Suprapubic skin (tissue), 4 donors: ENCODE measurements around the gene DTYMK. TPM values are rescaled to one million over a fixed set of nuclear protein-coding genes. Genes with fewer than 3 reads are reported as not detected.

Source experiments
- DNase-seq, 2 donors: peaks; one replicate each; pipeline ENCODE4 v3.0.0-alpha.2; 2019; ENCODE audit warnings: low spot score in 2 of 2
- H3K27ac ChIP-seq: fragments of 200-600 bp; sonication (generic); one replicate; pipeline ENCODE4 v1.5.1; 2019
- H3K27me3 ChIP-seq: fragments of 200-600 bp; sonication (generic); one replicate; pipeline ENCODE4 v1.5.1; 2019
- H3K36me3 ChIP-seq: fragments of 200-600 bp; sonication (generic); one replicate; pipeline ENCODE4 v1.5.1; 2019
- H3K4me1 ChIP-seq: fragments of 200-600 bp; sonication (generic); one replicate; pipeline ENCODE4 v1.5.1; 2019
- H3K4me3 ChIP-seq: fragments of 200-600 bp; sonication (generic); one replicate; pipeline ENCODE4 v1.5.1; 2019; ENCODE audit warnings: mild to moderate bottlenecking
- H3K9me3 ChIP-seq: fragments of 200-600 bp; sonication (generic); one replicate; pipeline ENCODE4 v1.5.1; 2019
- CTCF ChIP-seq, 2 donors: fragments of 200-600 bp in 1 of 2; fragments of 450-650 bp in 1 of 2; sonication (generic) in 1 of 2; IDR thresholded peaks; one replicate each; pipeline ENCODE4 v1.5.1; 2016 to 2019; ENCODE audit warnings: antibody characterized with exemption in 2 of 2, mild to moderate bottlenecking in 1 of 2, moderate library complexity in 1 of 2
- EP300 ChIP-seq: sonication (generic); formaldehyde crosslinking; IDR thresholded peaks from one replicate; pipeline ENCODE4 v1.6.1; 2017; ENCODE audit warnings: antibody characterized with exemption
- POLR2A ChIP-seq, 2 donors: fragments of 450-650 bp; IDR thresholded peaks; one replicate each; pipeline ENCODE4 v1.6.1; 2017; ENCODE audit warnings: antibody characterized with exemption in 2 of 2, mild to moderate bottlenecking in 2 of 2, moderate library complexity in 2 of 2
- POLR2AphosphoS5 ChIP-seq, 3 donors: sonication (generic); formaldehyde crosslinking; IDR thresholded peaks; one replicate each; pipeline ENCODE4 v1.6.1; 2017; ENCODE audit warnings: antibody characterized with exemption in 3 of 3
- WGBS: methylation state at CpG from one replicate; pipeline ENCODE4 v1.1.5; 2018; 5-methylcytosine and 5-hydroxymethylcytosine counted together
- total RNA-seq, 4 donors: library from RNA; depleted of rRNA; stranded (reverse); fragments of >200 nt; gene quantifications; one replicate each; pipeline ENCODE4 v1.1.0, GENCODE V29; 2016

DTYMK gene
- total RNA-seq, 4 donors from 2014 or later: 14.6 to 29.1 (median 18.2) TPM

GRCh38 chr2:241649404-241649803, 37.2 kb downstream of the DTYMK start:
- Histone ChIP-seq H3K9me3 (no peaks in the 10 kb centered on the region), H3K36me3 (peaks cover 33% of the 10 kb centered on the region), H3K27me3 (no peaks in the 10 kb centered on the region), H3K27ac (no peak overlapping the region), H3K4me3 (no peak overlapping the region), H3K4me1 (no peaks in the 10 kb centered on the region)
- DNase-seq: no peak
- 81% methylated on average over 4 of the region's 4 CpGs for WGBS
- no peak for TF ChIP-seq POLR2A (IDR thresholded peaks at IDR 0.05)
- no peak for TF ChIP-seq POLR2AphosphoS5 (IDR thresholded peaks at IDR 0.05)
- TF ChIP-seq EP300: no peak
- TF ChIP-seq CTCF (IDR thresholded peaks at IDR 0.05): no peak

- DNase-seq: no peak
- H3K36me3 ChIP-seq: peaks cover 25% of the 10 kb centered on the region
- no peak overlapping the region for H3K27ac ChIP-seq
- no peaks in the 10 kb centered on the region for H3K4me1 ChIP-seq
- no peak overlapping the region for H3K4me3 ChIP-seq
- H3K27me3 ChIP-seq: no peaks in the 10 kb centered on the region
- H3K9me3 ChIP-seq: no peaks in the 10 kb centered on the region
- 89% methylated on average over 6 of the region's 6 CpGs for WGBS
- TF ChIP-seq CTCF (IDR thresholded peaks at IDR 0.05) (no peak), EP300 (no peak), POLR2AphosphoS5 (IDR thresholded peaks at IDR 0.05) (no peak), POLR2A (IDR thresholded peaks at IDR 0.05) (no peak)
These were observed 38.2 kb downstream of the DTYMK start for GRCh38 chr2:241648453-241648852.

- Histone ChIP-seq H3K9me3 (no peaks in the 10 kb centered on the region), H3K4me3 (no peak overlapping the region), H3K4me1 (peaks cover 5% of the 10 kb centered on the region), H3K36me3 (peaks cover 2% of the 10 kb centered on the region), H3K27ac (no peak overlapping the region), H3K27me3 (no peaks in the 10 kb centered on the region)
- WGBS: 91% methylated on average over 14 of the region's 14 CpGs
- DNase-seq: no peak
- TF ChIP-seq CTCF (IDR thresholded peaks at IDR 0.05): no peak
- no peak for TF ChIP-seq EP300
These were observed 40.5 kb downstream of the DTYMK start for GRCh38 chr2:241645915-241646645.

GRCh38 chr2:241645056-241645914, 41.3 kb downstream of the DTYMK start:
- Histone ChIP-seq H3K27me3 (no peaks in the 10 kb centered on the region), H3K4me1 (peaks cover 12% of the 10 kb centered on the region), H3K27ac (no peak overlapping the region), H3K4me3 (no peak overlapping the region), H3K9me3 (no peaks in the 10 kb centered on the region), H3K36me3 (no peaks in the 10 kb centered on the region)
- TF ChIP-seq EP300 (no peak), POLR2AphosphoS5 (IDR thresholded peaks at IDR 0.05) (no peak), CTCF (IDR thresholded peaks at IDR 0.05) (no peak)
- 89% methylated on average over 24 of the region's 26 CpGs for WGBS
- no peak for DNase-seq

- H3K36me3 ChIP-seq: no peaks in the 10 kb centered on the region
- no peak for DNase-seq
- TF ChIP-seq CTCF (IDR thresholded peaks at IDR 0.05) (no peak), EP300 (no peak), POLR2AphosphoS5 (IDR thresholded peaks at IDR 0.05) (no peak), POLR2A (IDR thresholded peaks at IDR 0.05) (no peak)
These were observed 45.0 kb downstream of the DTYMK start for GRCh38 chr2:241641631-241642030.

More at GRCh38 chr2:241641631-241642030, 45.0 kb downstream of the DTYMK start:
- Histone ChIP-seq H3K27me3 (no peaks in the 10 kb centered on the region), H3K9me3 (no peaks in the 10 kb centered on the region), H3K4me3 (no peak overlapping the region), H3K27ac (no peak overlapping the region), H3K4me1 (peaks cover 35% of the 10 kb centered on the region)
- WGBS: 61% methylated on average over 2 of the region's 2 CpGs
